NCI-H1436 (cell line): ENCODE measurements around the gene SH3BP2.

Experiments
- DNase-seq: peaks from one replicate; lab custom pipeline; 2025; lab: John Stamatoyannopoulos, UW

SH3BP2 gene

GRCh38 chr4:2878346-2878745 is 85.5 kb downstream of the SH3BP2 start:
- no peak for DNase-seq

GRCh38 chr4:2879026-2879425 is 86.1 kb downstream of the SH3BP2 start:
- DNase-seq: no peak

- DNase-seq: no peak
These were observed 88.5 kb downstream of the SH3BP2 start for GRCh38 chr4:2881431-2881830.

- DNase-seq: no peak
These were observed 89.5 kb downstream of the SH3BP2 start for GRCh38 chr4:2882341-2882740.

- DNase-seq: no peak
These were observed 93.3 kb downstream of the SH3BP2 start for GRCh38 chr4:2886161-2886560.

GRCh38 chr4:2886622-2887021 is 93.7 kb downstream of the SH3BP2 start:
- no peak for DNase-seq

- DNase-seq: no peak
These were observed 94.5 kb downstream of the SH3BP2 start for GRCh38 chr4:2887343-2887742.

GRCh38 chr4:2888886-2889285 is 96.0 kb downstream of the SH3BP2 start:
- DNase-seq: no peak
